SU-DHL-6 (cell line): ENCODE results near the gene ZNF200.

Experiments used
- H2AFZ ChIP-seq: fragments of 200-600 bp; sonication (generic); 2 replicates; pipeline ENCODE4 v1.6.1; 2014; ENCODE audit warnings: low read depth, mild to moderate bottlenecking, moderate library complexity, mixed read lengths, antibody characterized with exemption, low read length; ENCODE audit not compliant: severe bottlenecking
- H3F3A ChIP-seq: fragments of 200-600 bp; shearing (Covaris generic); 2 replicates; pipeline ENCODE4 v1.6.0; 2016; ENCODE audit warnings: antibody characterized with exemption, mild to moderate bottlenecking; ENCODE audit not compliant: insufficient read depth
- H3K27ac ChIP-seq: fragments of 200-600 bp; sonication (generic); 2 replicates; pipeline ENCODE4 v1.5.1; 2016; ENCODE audit warnings: low read depth, mild to moderate bottlenecking, low read length, moderate library complexity, mixed read lengths
- H3K27me3 ChIP-seq: fragments of 200-600 bp; sonication (generic), shearing (Covaris generic); 2 replicates; pipeline ENCODE4 v1.6.0; 2014; ENCODE audit warnings: mild to moderate bottlenecking, low read length
- H3K36me3 ChIP-seq: fragments of 200-600 bp; sonication (generic); 2 replicates; pipeline ENCODE4 v1.6.1; 2014; ENCODE audit warnings: mild to moderate bottlenecking, low read length, mixed read lengths
- H3K4me2 ChIP-seq: fragments of 300-600, 200-600 bp; shearing (Covaris generic), sonication (generic); 2 replicates; pipeline ENCODE4 v1.6.0; 2014; ENCODE audit warnings: low read length, low read depth, mild to moderate bottlenecking; ENCODE audit not compliant: poor library complexity, severe bottlenecking
- H3K4me3 ChIP-seq: fragments of 200-600 bp; sonication (generic); 2 replicates; pipeline ENCODE4 v1.5.1; 2014; ENCODE audit warnings: antibody characterized with exemption, low read length, mild to moderate bottlenecking, mixed read lengths; ENCODE audit not compliant: insufficient read depth, poor library complexity, severe bottlenecking
- H3K79me2 ChIP-seq: fragments of 200-600 bp; sonication (generic); 2 replicates; pipeline ENCODE4 v1.6.1; 2014; ENCODE audit warnings: mild to moderate bottlenecking, low read length, moderate library complexity; ENCODE audit not compliant: insufficient read depth
- H3K9ac ChIP-seq: fragments of 200-600 bp; sonication (generic); 2 replicates; pipeline ENCODE4 v1.7.0; 2014; ENCODE audit warnings: mild to moderate bottlenecking, low read length
- H3K9me2 ChIP-seq: fragments of 200-600 bp; sonication (generic); replicated peaks from 2 replicates; pipeline ENCODE4 v1.6.1; 2014; ENCODE audit warnings: low read length; ENCODE audit not compliant: insufficient read depth
- H3K9me3 ChIP-seq: fragments of 200-600 bp; sonication (generic); 2 replicates; pipeline ENCODE4 v1.6.1; 2014; ENCODE audit warnings: low read length, mixed read lengths; ENCODE audit not compliant: insufficient read depth
- H4K20me1 ChIP-seq: fragments of 200-600 bp; sonication (generic); 2 replicates; pipeline ENCODE4 v1.6.1; 2014; ENCODE audit warnings: low read depth, mild to moderate bottlenecking, antibody characterized with exemption, low read length, moderate library complexity, mixed read lengths
- CTCF ChIP-seq: fragments of 200-600 bp; sonication (generic); IDR thresholded peaks from one replicate; pipeline ENCODE4 v1.5.1; 2017; ENCODE audit warnings: antibody characterized with exemption, mild to moderate bottlenecking, low read length, moderate library complexity; ENCODE audit not compliant: insufficient read depth, poor library complexity, severe bottlenecking
- EZH2phosphoT487 ChIP-seq: fragments of 200-600 bp; sonication (generic), shearing (Covaris generic); conservative IDR thresholded peaks from 2 replicates; pipeline ENCODE4 v1.6.1; 2018; ENCODE audit warnings: mild to moderate bottlenecking, antibody characterized with exemption, low read length, moderate library complexity, mixed read lengths

The ZNF200 gene

DNA sequence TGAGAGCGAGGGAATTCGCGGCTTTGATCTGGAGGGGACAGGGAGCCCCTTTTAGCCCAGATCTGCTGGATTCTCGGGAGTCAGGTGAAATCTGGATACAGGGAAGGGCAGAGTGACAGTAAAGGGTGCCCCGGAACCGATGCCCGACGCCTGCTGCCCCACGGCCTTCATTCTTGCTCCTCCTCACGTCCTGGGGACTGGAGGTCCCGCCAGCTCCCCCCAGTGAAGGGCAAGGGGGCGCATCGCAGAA is 46.4 kb downstream of the ZNF200 start:
- no peaks in the 10 kb centered on the region for H3K27me3 ChIP-seq
- no peak overlapping the region for H3K27ac ChIP-seq
- no peak overlapping the region for H3K9ac ChIP-seq
- H3K9me3 ChIP-seq = no peaks in the 10 kb centered on the region
- TF ChIP-seq CTCF (no peak), EZH2phosphoT487 (no peak)
- H4K20me1 ChIP-seq = no peaks in the 10 kb centered on the region
- no peaks in the 10 kb centered on the region for H3K79me2 ChIP-seq
- no peaks in the 10 kb centered on the region for H3F3A ChIP-seq
- H2AFZ ChIP-seq = no peak overlapping the region
- H3K4me3 ChIP-seq = no peak overlapping the region
- H3K36me3 ChIP-seq = no peaks in the 10 kb centered on the region
- no peak overlapping the region for H3K4me2 ChIP-seq
- H3K9me2 ChIP-seq = no peaks in the 10 kb centered on the region

- H2AFZ ChIP-seq = no peak within 1 kb of the TSS
- H3K9ac ChIP-seq = no peak within 1 kb of the TSS
- no peaks in the 10 kb centered on the region for H3K27me3 ChIP-seq
- H3K79me2 ChIP-seq = no peaks in the 10 kb centered on the region
- no peaks in the 10 kb centered on the region for H3K36me3 ChIP-seq
- TF ChIP-seq CTCF = no peak
- no peak for TF ChIP-seq EZH2phosphoT487
- H3F3A ChIP-seq = no peaks in the 10 kb centered on the region
- no peak within 1 kb of the TSS for H3K27ac ChIP-seq
- H3K4me3 ChIP-seq = no peak within 1 kb of the TSS
- no peaks in the 10 kb centered on the region for H4K20me1 ChIP-seq
- no peaks in the 10 kb centered on the region for H3K9me2 ChIP-seq
- no peaks in the 10 kb centered on the region for H3K9me3 ChIP-seq
- H3K4me2 ChIP-seq = no peak within 1 kb of the TSS
Measured at GRCh38 chr16:3187798-3188674, 46.9 kb downstream of the ZNF200 start, which contains the start of gene OR1F1. OR1F1 (plus strand) TSS chr16:3188204.

GRCh38 chr16:3186946-3187690 is 47.8 kb downstream of the ZNF200 start:
- Histone ChIP-seq H3K36me3 (no peaks in the 10 kb centered on the region), H3K4me3 (no peak overlapping the region), H3K4me2 (no peak overlapping the region), H3K27me3 (no peaks in the 10 kb centered on the region), H3K79me2 (no peaks in the 10 kb centered on the region), H3K9ac (no peak overlapping the region), H3K27ac (no peak overlapping the region), H4K20me1 (no peaks in the 10 kb centered on the region), H2AFZ (no peak overlapping the region), H3K9me3 (no peaks in the 10 kb centered on the region), H3F3A (no peaks in the 10 kb centered on the region), H3K9me2 (no peaks in the 10 kb centered on the region)
- TF ChIP-seq EZH2phosphoT487 = no peak
